IMR-90 (cell line): ENCODE data around the gene PCARE.

ENCODE experiments used
- BHLHE40 ChIP-seq: fragments of 150-350 bp; IDR thresholded peaks from 2 replicates; pipeline ENCODE4 v1.6.1; 2016; ENCODE audit warnings: mild to moderate bottlenecking, low read depth, low read length
- CEBPB ChIP-seq: IDR thresholded peaks from 2 replicates; pipeline ENCODE4 v1.6.1; 2012; ENCODE audit warnings: low read depth, low read length, improper control_type of control experiment
- CHD1 ChIP-seq: IDR thresholded peaks from 2 replicates; pipeline ENCODE4 v1.6.1; 2012; ENCODE audit warnings: low read depth, low read length, improper control_type of control experiment
- FOS ChIP-seq: fragments of 150-350 bp; IDR thresholded peaks from 2 replicates; pipeline ENCODE4 v1.6.1; 2016; ENCODE audit warnings: low read depth, low read length
- MAZ ChIP-seq: IDR thresholded peaks from 2 replicates; pipeline ENCODE4 v1.6.1; 2012; ENCODE audit warnings: low read depth, mild to moderate bottlenecking, low read length, improper control_type of control experiment, moderate library complexity, borderline replicate concordance
- MXI1 ChIP-seq: IDR thresholded peaks from 2 replicates; pipeline ENCODE4 v1.6.1; 2012; ENCODE audit warnings: low read depth, mild to moderate bottlenecking, low read length, moderate library complexity, borderline replicate concordance
- POLR2A ChIP-seq: IDR thresholded peaks from 2 replicates; pipeline ENCODE4 v1.6.1; 2012; ENCODE audit warnings: mild to moderate bottlenecking, low read depth, low read length
- RAD21 ChIP-seq: IDR thresholded peaks from 2 replicates; pipeline ENCODE4 v1.6.1; 2012; ENCODE audit warnings: low read length, improper control_type of control experiment
- RCOR1 ChIP-seq: IDR thresholded peaks from 2 replicates; pipeline ENCODE4 v1.6.1; 2012; ENCODE audit warnings: mild to moderate bottlenecking, low read length, improper control_type of control experiment; ENCODE audit not compliant: insufficient replicate concordance
- RFX5 ChIP-seq: IDR thresholded peaks from 2 replicates; pipeline ENCODE4 v1.8.0; 2012; ENCODE audit warnings: low read depth, mild to moderate bottlenecking, low read length, moderate library complexity
- SMC3 ChIP-seq: fragments of 150-350 bp; IDR thresholded peaks from 2 replicates; pipeline ENCODE4 v1.6.1; 2016; ENCODE audit warnings: low read depth, mild to moderate bottlenecking, antibody characterized with exemption, low read length, moderate library complexity
- USF2 ChIP-seq: fragments of 150-350 bp; IDR thresholded peaks from 2 replicates; pipeline ENCODE4 v1.6.1; 2017; ENCODE audit warnings: mild to moderate bottlenecking, antibody characterized with exemption, low read length, low read depth
- TF ChIP-seq, protein P1 (sequence below): conservative IDR thresholded peaks from 2 replicates; pipeline ENCODE4 v1.5.1; 2012; ENCODE audit warnings: mild to moderate bottlenecking, low read depth, low read length, improper control_type of control experiment

- TF ChIP-seq, protein P1, sequence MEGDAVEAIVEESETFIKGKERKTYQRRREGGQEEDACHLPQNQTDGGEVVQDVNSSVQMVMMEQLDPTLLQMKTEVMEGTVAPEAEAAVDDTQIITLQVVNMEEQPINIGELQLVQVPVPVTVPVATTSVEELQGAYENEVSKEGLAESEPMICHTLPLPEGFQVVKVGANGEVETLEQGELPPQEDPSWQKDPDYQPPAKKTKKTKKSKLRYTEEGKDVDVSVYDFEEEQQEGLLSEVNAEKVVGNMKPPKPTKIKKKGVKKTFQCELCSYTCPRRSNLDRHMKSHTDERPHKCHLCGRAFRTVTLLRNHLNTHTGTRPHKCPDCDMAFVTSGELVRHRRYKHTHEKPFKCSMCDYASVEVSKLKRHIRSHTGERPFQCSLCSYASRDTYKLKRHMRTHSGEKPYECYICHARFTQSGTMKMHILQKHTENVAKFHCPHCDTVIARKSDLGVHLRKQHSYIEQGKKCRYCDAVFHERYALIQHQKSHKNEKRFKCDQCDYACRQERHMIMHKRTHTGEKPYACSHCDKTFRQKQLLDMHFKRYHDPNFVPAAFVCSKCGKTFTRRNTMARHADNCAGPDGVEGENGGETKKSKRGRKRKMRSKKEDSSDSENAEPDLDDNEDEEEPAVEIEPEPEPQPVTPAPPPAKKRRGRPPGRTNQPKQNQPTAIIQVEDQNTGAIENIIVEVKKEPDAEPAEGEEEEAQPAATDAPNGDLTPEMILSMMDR, result no peak
- TF ChIP-seq POLR2A (peak; percentile 54), CEBPB (peak; percentile 34; the same call in 1 of the 2 replicates), FOS (no peak), MAZ (peak; percentile 70; the same call in 1 of the 2 replicates), SMC3 (no peak), RAD21 (no peak), RCOR1 (no peak), MXI1 (no peak), RFX5 (no peak), CHD1 (no peak), BHLHE40 (peak; percentile 92), USF2 (peak; percentile 35; the same call in 1 of the 2 replicates)
These were observed 40.8 kb upstream of the PCARE start, which contains the start of gene CLIP4 for GRCh38 chr2:29114946-29115609.
